Neural progenitor cell (in vitro differentiated cells): ENCODE data around the gene NTHL1. TPM values are rescaled to one million over a fixed set of nuclear protein-coding genes. Genes with fewer than 3 reads are reported as not detected.

ENCODE experiments used
- DNase-seq: peaks from one replicate; pipeline ENCODE4 v3.0.0-alpha.2; 2016; ENCODE audit warnings: low spot score
- H2AFZ ChIP-seq: fragments of 200-600 bp; sonication (generic); replicated peaks from 2 replicates; pipeline ENCODE4 v1.6.1; 2016; ENCODE audit warnings: antibody characterized with exemption
- H3F3A ChIP-seq: fragments of 200-600 bp; sonication (generic); 2 replicates; pipeline ENCODE4 v1.6.1; 2016; ENCODE audit warnings: antibody characterized with exemption, low read depth
- H3K27ac ChIP-seq: fragments of 200-600 bp; sonication (generic); 2 replicates; pipeline ENCODE4 v1.5.1; 2016; ENCODE audit warnings: mild to moderate bottlenecking
- H3K27me3 ChIP-seq: fragments of 200-600 bp; sonication (generic); 2 replicates; pipeline ENCODE4 v1.6.1; 2016; ENCODE audit warnings: mild to moderate bottlenecking, moderate library complexity
- H3K36me3 ChIP-seq: fragments of 200-600 bp; sonication (generic); 2 replicates; pipeline ENCODE4 v1.5.1; 2016
- H3K4me1 ChIP-seq: fragments of 200-600 bp; sonication (generic); 2 replicates; pipeline ENCODE4 v1.6.1; 2016; ENCODE audit warnings: mixed run types
- H3K4me2 ChIP-seq: fragments of 200-600 bp; sonication (generic); 2 replicates; pipeline ENCODE4 v1.6.1; 2016
- H3K4me3 ChIP-seq: fragments of 200-600 bp; sonication (generic); 2 replicates; pipeline ENCODE4 v1.5.1; 2016
- H3K79me2 ChIP-seq: fragments of 200-600 bp; sonication (generic); 2 replicates; pipeline ENCODE4 v1.6.1; 2016; ENCODE audit warnings: low read depth
- H3K9ac ChIP-seq: fragments of 200-600 bp; sonication (generic); 2 replicates; pipeline ENCODE4 v1.6.1; 2016
- H3K9me3 ChIP-seq: fragments of 200-600 bp; sonication (generic); 2 replicates; pipeline ENCODE4 v1.5.1; 2016; ENCODE audit warnings: low read depth
- H4K20me1 ChIP-seq: fragments of 200-600 bp; sonication (generic); 2 replicates; pipeline ENCODE4 v1.6.1; 2016; ENCODE audit warnings: low read depth
- H3K27ac Mint-ChIP-seq: 3 replicates; pipeline ENCODE4 v1.8.0; 2021; ENCODE audit warnings: mixed read lengths
- H3K27me3 Mint-ChIP-seq: 2 replicates; pipeline ENCODE4 v1.8.0; 2022; ENCODE audit warnings: low read depth, mild to moderate bottlenecking, inconsistent platforms, moderate library complexity, mixed read lengths; ENCODE audit not compliant: insufficient read depth
- H3K36me3 Mint-ChIP-seq: 3 replicates; pipeline ENCODE4 v1.8.0; 2021; ENCODE audit warnings: mixed read lengths
- H3K4me1 Mint-ChIP-seq: 3 replicates; pipeline ENCODE4 v1.8.0; 2021; ENCODE audit warnings: mixed read lengths
- H3K4me3 Mint-ChIP-seq: 3 replicates; pipeline ENCODE4 v1.8.0; 2021; ENCODE audit warnings: mild to moderate bottlenecking, moderate library complexity, mixed read lengths
- H3K9me3 Mint-ChIP-seq: 3 replicates; pipeline ENCODE4 v1.8.0; 2020; ENCODE audit warnings: mixed read lengths
- CTCF ChIP-seq: fragments of 200-600 bp; sonication (generic); IDR thresholded peaks from 2 replicates; pipeline ENCODE4 v1.5.1; 2017; ENCODE audit warnings: antibody characterized with exemption, mild to moderate bottlenecking
- EZH2 ChIP-seq: fragments of 200-600 bp; sonication (generic); IDR thresholded peaks from 2 replicates; pipeline ENCODE4 v1.6.1; 2017; ENCODE audit warnings: antibody characterized with exemption, mild to moderate bottlenecking, moderate library complexity
- EZH2phosphoT487 ChIP-seq: fragments of 200-600 bp; sonication (generic); IDR thresholded peaks from 2 replicates; pipeline ENCODE4 v1.6.1; 2017; ENCODE audit warnings: antibody characterized with exemption
- total RNA-seq: library from RNA; depleted of rRNA; stranded (reverse); fragments of >200 nt; gene quantifications from 2 replicates; pipeline ENCODE4 v1.2.3, GENCODE V29; 2015; ENCODE audit warnings: low replicate concordance

Gene NTHL1
- total RNA-seq, 1 donor from 2014 or later, result 26.3 TPM

GRCh38 chr16:2042171-2042985, 5.3 kb downstream of the NTHL1 start:
- H3K4me3 ChIP-seq, result no peak overlapping the region
- TF ChIP-seq EZH2phosphoT487, result no peak
- no peak for TF ChIP-seq CTCF
- no peak for TF ChIP-seq EZH2
- H3K27ac Mint-ChIP-seq, result no peak overlapping the region
- peaks cover 10% of the 10 kb centered on the region for H3K79me2 ChIP-seq
- no peak overlapping the region for H3K9ac ChIP-seq
- peaks cover 8% of the 10 kb centered on the region for H4K20me1 ChIP-seq
- no peaks in the 10 kb centered on the region for H3K9me3 ChIP-seq
- peaks cover 2% of the 10 kb centered on the region for H3K36me3 Mint-ChIP-seq
- H3K27ac ChIP-seq, result no peak overlapping the region
- no peak for DNase-seq
- H3K27me3 Mint-ChIP-seq, result peaks cover 2% of the 10 kb centered on the region
- peaks cover 6% of the 10 kb centered on the region for H3K4me1 ChIP-seq
- H3K36me3 ChIP-seq, result no peaks in the 10 kb centered on the region
- no peaks in the 10 kb centered on the region for H3K27me3 ChIP-seq
- no peaks in the 10 kb centered on the region for H3K9me3 Mint-ChIP-seq
- H3F3A ChIP-seq, result peaks cover 4% of the 10 kb centered on the region
- H2AFZ ChIP-seq, result no peak overlapping the region
- H3K4me2 ChIP-seq, result no peak overlapping the region
- H3K4me1 Mint-ChIP-seq, result peaks cover 10% of the 10 kb centered on the region
- no peak overlapping the region for H3K4me3 Mint-ChIP-seq

GRCh38 chr16:2040787-2041522, 6.7 kb downstream of the NTHL1 start:
- H3K27ac ChIP-seq, result no peak overlapping the region
- no peaks in the 10 kb centered on the region for H3K27me3 ChIP-seq
- Mint-ChIP-seq H3K9me3 (no peaks in the 10 kb centered on the region), H3K27ac (no peak overlapping the region), H3K36me3 (no peaks in the 10 kb centered on the region), H3K4me3 (no peak overlapping the region), H3K27me3 (peaks cover 2% of the 10 kb centered on the region), H3K4me1 (peaks cover 3% of the 10 kb centered on the region)
- peaks cover under 1% of the 10 kb centered on the region for H3K4me1 ChIP-seq
- H3K4me2 ChIP-seq, result no peak overlapping the region
- no peak overlapping the region for H2AFZ ChIP-seq
- H3K36me3 ChIP-seq, result no peaks in the 10 kb centered on the region
- no peak for DNase-seq
- H3K9me3 ChIP-seq, result no peaks in the 10 kb centered on the region
- no peak overlapping the region for H3K9ac ChIP-seq
- no peaks in the 10 kb centered on the region for H3K79me2 ChIP-seq
- H3K4me3 ChIP-seq, result no peak overlapping the region
- TF ChIP-seq EZH2, result no peak
- no peak for TF ChIP-seq CTCF
- no peak for TF ChIP-seq EZH2phosphoT487
- no peaks in the 10 kb centered on the region for H4K20me1 ChIP-seq
- no peaks in the 10 kb centered on the region for H3F3A ChIP-seq

- no peaks in the 10 kb centered on the region for H3K36me3 ChIP-seq
Observed at GRCh38 chr16:2040041-2040786, 7.4 kb downstream of the NTHL1 start.

More at GRCh38 chr16:2040041-2040786, 7.4 kb downstream of the NTHL1 start:
- Mint-ChIP-seq H3K27me3 (peaks cover 2% of the 10 kb centered on the region), H3K4me1 (peaks cover 3% of the 10 kb centered on the region), H3K36me3 (no peaks in the 10 kb centered on the region), H3K27ac (no peak overlapping the region), H3K9me3 (no peaks in the 10 kb centered on the region), H3K4me3 (no peak overlapping the region)
- Histone ChIP-seq H2AFZ (no peak overlapping the region), H3K27me3 (no peaks in the 10 kb centered on the region), H3K27ac (no peak overlapping the region), H4K20me1 (no peaks in the 10 kb centered on the region), H3K4me3 (no peak overlapping the region), H3K9ac (no peak overlapping the region), H3K79me2 (no peaks in the 10 kb centered on the region), H3K4me2 (no peak overlapping the region), H3K9me3 (no peaks in the 10 kb centered on the region), H3F3A (no peaks in the 10 kb centered on the region), H3K4me1 (peaks cover 6% of the 10 kb centered on the region)
- DNase-seq, result no peak
- TF ChIP-seq EZH2phosphoT487 (no peak), CTCF (no peak)
